GM19239 (cell line): ENCODE data around the gene PHYKPL.

Experiments
- DNase-seq: peaks from one replicate; pipeline ENCODE4 v3.0.0; 2011; ENCODE audit warnings: low spot score; ENCODE audit not compliant: insufficient read length
- FAIRE-seq: peaks from 2 replicates; lab custom pipeline; 2011; peaks lifted over from hg19 to GRCh38; lab: Jason Lieb, UNC

The PHYKPL gene

DNA sequence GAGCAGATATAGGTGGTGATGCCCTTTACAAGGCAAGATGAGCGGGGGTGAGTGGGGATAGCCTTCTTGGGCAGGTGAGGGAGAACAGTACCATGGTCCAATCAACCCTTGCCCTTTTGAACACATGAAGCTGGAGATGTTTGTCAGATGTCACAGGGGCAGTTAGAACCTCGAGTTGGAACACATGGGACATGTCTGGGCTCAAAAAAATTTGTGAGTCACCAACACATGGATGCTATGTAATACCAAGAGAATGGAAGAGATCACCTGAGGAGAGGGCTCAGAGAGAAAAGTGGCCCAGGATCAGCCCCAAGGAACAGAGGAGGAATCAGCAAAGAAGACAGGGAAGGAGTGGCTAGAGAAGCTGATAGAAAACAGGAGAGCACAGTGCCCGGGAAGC lies 4.7 kb downstream of the PHYKPL start:
- no peak for FAIRE-seq
- no peak for DNase-seq

DNA sequence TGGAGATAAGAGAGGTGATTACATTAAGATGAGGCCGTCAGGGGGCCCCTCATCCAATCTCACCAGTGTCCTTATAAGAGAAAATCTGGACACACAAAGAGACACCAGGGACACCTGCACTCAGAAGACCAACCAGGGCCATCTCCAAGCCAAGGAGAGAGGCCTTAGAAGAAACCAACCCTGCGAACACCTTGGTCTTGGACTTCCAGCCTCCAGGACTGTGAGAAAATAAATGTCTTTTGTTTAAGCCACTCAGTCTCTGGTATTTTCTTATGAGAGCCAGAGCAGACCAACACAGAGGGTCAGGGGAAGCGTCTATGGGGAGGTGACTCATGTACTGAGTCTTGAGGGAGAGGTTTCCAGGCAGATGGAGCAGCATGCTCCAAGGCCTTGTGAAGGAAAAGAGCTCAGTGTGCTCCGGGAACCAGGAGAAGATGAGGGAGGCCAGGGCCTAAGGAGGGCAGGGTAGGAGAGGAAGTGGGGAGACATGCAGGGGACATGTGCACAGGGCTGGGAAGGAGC lies 5.4 kb downstream of the PHYKPL start:
- DNase-seq, result no peak
- FAIRE-seq, result no peak

DNA sequence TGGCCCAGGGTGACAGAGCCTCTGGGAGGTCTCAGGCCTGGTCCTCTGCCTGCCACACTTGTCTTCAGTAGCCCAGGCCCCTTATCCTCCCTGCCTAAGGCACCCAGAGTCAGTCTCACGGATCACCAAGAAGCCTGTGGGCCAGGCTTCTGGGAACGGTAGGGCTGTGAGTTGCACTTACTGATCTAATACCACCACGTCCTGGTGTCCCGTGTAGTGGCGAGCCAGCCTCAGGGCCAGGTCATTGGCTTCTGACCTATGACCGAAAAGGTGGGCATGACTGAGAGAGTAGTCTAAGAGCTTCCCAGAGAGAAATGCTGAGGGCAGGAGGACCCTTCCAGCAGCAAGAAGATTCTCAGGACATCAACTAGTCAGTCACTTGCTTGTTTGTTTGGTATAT lies 7.4 kb downstream of the PHYKPL start:
- FAIRE-seq, result no peak
- no peak for DNase-seq

DNA sequence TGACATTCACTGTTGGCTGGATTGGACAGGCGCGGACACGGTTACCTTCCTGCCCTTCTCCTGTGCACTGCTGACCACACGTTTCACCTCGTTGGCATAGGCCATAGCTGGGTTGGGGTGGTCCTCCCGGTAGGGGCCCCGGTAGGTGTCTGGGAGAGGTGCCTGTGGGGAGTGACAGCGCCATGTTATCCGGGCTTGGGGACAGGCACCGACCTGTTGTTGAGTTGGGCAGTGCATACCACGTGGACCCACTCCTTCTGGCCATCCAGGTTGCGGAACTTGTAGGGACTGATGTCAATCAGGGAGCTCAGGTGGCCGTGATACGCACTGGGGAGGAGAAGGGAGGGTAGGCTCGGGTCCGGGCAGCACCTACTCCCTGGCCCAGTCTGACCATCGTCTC lies 8.2 kb downstream of the PHYKPL start:
- no peak for DNase-seq
- FAIRE-seq, result no peak

DNA sequence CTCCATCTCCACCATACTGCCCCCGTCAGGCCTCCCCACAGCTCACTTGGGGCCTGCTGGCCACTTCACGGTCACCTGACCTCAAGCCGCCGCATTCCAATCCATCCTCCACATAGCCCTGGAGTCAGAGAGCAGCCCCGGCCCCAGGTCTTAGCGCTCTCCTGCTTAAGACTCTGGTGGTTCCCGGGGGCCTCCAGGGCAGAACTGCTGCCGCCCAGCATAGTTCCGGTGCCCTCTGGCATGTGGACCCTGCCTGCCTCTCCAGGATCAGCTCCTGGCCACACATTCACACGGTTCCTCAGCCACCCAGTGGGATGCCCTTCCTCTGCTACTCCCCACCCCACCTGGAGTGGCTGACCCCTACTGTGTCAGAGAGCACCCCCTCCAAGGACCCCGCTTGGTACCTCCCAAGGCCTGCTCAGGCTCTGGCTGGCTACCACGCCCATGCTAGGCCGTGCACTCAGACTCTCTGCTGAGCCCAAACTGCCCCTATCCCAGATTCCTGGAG lies 8.7 kb downstream of the PHYKPL start:
- DNase-seq (no peak), FAIRE-seq (no peak)

DNA sequence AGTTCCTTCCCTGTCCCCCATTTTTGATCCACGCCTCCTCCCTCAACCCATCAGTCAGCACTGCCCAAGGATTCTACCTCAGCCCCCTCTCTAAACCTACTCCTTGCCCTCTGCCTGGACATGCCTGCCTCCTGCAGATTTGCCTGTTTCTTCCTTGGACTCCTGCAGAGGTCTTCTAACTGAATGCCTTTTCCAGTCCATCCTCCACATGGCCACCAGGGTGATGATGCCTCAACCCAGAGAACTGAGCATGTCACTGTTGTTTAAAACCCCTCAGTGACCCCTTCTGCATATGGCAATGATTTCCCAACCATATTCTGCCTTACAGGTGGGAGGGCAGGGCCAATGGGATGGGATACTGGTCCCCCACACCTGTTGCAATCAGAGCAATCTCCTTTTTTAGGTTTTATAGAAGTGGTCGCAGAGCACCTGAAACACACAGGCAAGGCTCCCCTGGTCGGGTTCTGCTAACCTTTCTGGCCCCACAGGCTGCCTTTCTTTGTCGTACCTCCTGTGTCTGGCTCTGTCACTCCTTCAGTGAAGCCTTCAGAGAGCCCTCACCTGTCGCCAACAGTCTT lies 9.3 kb downstream of the PHYKPL start:
- DNase-seq (no peak), FAIRE-seq (no peak)

DNA sequence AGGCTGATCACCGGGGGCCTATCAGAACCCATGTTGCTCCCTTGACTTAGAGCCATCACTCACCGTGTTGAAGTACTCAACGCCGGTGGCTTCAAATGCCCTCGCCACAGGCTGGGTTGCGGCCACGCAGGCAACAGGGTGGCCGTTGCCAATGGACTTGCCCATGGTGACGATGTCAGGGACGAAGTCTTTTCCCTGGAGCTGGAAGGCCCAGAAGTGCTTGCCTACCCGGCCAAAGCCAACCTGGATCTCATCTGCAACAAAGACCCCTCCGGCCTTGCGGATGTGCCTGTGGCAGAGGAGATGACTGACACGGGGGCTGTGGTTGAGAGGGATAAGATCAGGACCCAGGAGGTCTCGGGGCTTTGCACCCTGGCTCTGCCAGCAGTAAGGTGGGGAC lies 10.3 kb downstream of the PHYKPL start:
- DNase-seq (no peak), FAIRE-seq (no peak)

DNA sequence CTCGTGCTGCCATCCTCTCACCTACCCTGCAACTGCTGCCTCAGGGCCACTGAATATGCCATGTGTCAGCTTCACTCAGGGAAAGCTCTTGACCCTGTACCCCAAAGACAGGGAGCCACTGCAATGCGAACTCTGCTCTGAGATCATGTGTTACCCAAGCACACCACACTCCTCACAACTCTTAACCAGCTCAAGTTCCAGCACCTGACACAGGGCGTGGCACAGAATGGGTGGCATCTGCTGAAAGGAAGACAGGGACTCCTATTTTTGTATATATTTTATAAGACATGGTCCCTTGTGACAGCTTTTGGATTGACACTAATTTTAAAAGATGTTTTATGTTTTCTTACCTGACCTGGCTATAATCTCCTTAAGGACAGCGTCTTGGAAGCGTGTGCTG lies 10.7 kb downstream of the PHYKPL start:
- FAIRE-seq (no peak), DNase-seq (no peak)

DNA sequence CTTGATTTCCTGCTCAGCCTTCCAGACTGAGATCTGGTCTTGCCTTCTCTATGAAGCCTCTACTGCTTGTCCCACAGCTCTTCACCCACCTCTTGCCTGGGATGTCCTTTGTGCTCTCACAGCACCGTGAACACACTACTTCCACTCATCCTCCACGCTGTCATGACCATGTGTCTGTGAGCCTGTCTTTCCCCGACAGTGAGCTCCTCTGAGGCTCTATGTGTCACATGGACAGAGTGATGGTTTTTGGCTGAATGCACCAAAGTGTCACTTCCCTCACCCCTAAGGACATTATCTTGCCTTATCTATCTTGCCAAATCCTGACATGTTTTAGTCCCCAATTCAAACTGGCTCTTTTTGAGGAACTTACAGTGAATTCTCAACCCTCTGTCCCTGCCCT lies 11.3 kb downstream of the PHYKPL start:
- no peak for FAIRE-seq
- no peak for DNase-seq

DNA sequence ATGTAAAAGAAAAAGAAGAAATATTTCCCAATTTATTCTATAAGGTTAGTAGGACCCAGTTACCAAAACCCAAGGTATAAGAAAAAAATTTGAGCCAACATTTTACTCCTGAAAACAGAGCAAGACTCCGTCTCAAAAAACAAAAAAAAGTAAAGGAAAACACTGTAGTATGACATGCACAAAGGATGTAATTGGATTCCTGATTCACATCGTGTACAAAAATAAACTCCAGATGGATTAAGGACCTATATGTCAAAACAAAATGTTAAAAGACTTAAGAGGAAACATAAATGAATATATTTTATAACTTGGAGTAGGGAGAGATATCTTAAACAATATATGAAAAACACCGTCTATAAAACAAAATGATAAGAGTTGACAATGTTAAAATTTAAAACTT lies 13.8 kb downstream of the PHYKPL start:
- no peak for DNase-seq
- FAIRE-seq, result no peak

DNA sequence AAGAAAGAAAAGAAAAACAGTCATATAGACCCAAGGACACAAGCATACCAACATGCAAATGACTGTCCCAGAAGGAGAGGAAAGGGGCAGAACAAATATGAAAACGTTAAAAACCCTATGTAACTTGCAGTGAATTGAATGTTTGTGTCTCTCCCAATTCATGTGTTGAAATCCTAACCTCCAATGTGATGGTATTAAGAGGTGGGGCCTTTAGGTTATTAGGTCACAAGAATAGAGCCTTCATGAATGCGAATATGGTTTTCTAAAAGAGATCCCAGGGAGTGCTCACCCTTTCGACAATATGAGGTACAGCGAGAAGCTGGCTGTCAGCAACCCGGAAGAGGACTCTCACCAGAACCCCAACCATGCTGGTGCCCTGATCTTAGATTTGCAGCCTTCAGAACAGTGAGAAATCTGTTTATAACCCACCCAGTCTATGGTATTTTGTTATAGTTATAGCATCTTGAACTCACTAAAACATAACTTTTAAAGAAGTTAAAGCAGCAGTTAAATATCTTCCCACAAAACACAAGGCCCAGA lies 14.3 kb downstream of the PHYKPL start:
- DNase-seq (no peak), FAIRE-seq (no peak)

DNA sequence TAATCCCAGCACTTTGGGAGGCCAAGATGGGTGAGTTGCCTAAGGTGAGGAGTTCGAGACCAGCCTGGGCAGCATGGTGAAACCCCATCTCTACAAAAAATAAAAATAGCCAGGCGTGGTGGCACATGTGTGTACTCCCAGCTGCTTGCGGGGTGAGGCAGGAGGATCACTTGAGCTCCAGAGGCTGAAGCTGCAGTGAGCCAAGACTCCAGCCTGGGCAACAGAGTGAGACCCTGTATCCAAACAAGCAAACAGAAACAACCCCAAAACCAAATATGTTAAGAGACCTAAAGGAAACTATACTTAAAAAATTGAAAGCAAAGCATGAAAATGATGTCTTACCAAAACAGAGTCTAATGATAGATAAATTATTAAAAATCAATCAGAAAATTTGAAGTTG lies 15.8 kb downstream of the PHYKPL start:
- no peak for FAIRE-seq
- no peak for DNase-seq

DNA sequence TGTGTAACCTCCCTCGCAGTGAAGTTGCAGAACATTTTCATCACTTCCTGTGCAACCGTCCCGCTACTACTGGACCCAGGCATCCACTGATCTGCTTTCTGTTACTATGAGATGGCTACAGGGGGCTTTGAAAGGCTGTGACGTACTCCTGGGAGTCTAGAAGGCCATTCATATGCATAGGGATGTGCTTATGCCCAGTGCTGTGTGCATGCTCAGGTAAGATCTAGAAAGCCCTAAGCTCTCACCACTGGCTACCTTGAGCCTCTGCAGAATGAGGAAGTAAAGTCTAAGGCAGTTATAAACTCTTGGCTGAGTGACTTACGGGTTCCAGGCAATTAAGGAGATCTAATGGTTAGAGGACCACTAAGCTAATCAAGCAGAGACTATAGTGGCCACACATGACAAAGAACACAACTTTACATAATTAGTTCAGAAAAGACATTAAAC lies 16.5 kb downstream of the PHYKPL start:
- FAIRE-seq (no peak), DNase-seq (no peak)

DNA sequence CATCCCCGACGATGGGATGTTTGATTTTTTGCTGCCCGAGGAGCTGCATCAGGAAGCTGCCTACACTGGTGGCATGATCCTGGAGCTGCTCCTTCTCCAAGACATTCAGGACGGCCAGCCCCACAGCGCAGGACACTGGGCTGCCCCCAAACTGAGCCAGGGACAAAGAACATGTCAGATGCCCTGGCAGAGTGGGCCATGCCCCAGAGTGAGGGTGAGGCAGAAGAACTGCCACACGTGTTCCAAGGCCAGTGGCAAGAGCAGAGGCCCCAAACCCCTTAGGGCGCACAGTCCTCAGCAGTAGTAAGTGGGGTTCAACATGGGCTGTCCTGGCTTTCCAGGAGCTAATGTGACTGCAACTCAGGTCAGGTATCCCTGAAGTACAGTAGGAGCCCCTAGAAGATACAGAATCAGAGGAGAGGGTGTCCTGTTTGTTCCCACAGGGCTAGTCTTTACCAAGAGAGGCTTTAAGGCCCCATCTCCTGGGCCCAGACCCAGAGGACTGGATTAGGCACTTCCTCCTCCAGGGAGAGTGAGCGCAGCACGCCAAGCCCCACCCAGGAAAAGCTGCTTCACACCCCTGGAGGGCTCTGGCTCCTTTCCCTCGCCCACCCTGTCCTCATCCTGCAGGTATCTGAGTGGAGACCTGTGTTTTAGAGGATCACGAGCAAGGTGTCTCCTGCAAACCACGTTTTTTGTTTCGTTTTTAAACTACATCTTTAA lies 17.2 kb downstream of the PHYKPL start:
- FAIRE-seq (no peak), DNase-seq (no peak)

DNA sequence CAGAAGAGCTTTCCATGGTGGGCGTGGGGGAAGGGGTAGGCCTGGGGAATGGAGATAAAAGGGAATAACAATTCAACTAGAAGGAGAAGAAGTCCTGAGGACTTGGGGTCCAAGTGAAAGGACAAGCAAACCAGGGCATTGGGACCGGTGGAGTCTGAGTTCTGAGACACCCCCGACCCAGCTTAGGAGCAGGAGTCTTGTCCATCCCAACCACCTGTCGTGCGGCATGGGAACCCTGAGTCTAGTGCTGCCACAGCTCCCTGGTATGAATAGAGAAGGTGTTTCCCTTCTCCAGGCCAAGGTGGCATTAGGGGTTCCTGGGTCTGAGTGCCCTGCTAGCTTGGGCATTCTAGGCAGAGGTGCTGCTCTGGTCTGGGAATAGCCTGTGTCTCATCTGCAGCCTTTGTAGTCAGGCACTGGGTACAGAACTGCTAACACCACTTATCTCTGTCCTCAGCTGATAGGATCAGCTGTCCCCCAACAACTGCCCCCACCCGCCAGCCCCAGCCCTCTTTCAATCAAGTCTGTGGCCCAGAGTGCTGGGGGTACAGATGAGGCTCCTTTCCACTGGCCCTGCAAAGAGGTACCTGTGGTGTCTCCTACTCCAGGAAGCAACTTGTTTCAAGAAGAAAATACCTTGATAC lies 18.3 kb downstream of the PHYKPL start:
- no peak for DNase-seq
- no peak for FAIRE-seq

DNA sequence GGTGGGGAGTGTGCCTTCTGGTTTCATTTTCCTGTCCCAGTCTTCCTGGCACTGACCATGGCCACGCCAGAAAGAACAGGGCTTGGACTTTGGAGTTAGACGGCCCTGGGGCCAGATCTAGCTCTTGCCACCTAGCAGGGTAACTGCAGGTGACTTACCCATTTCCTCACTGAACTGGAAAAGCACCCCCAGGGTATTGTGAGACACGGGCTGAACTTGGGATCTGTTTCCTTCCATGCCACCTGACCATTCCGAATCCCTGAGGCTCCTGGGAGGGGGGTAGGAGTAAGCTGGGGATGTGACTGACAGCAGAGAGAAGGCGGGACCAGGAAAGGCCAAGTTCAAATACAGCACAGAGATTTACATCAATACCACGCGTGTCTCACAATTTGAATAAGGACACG lies 18.9 kb downstream of the PHYKPL start:
- FAIRE-seq, result no peak
- no peak for DNase-seq

DNA sequence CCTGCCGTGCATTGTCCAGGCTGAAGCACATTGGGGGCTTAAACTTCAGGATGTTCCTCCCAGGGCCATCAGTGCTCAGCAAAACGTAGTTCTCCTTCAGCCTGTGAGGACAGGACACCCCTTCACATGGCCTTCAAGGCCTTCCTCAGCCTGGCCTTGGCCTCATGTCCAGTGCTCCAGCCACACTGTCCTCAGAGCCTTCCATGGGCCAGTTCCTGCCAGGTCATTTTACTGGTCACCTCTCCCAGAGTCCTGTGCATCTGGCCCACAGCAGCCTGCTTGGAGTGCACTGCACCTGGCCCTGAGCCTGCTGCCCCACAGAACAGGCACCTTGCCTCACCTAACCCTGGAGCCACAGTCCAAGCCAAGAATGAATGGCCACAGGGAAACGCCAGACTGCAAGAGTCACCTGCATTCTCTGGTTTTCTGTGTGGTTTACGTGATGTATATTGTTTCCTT lies 19.6 kb downstream of the PHYKPL start:
- FAIRE-seq, result no peak

DNA sequence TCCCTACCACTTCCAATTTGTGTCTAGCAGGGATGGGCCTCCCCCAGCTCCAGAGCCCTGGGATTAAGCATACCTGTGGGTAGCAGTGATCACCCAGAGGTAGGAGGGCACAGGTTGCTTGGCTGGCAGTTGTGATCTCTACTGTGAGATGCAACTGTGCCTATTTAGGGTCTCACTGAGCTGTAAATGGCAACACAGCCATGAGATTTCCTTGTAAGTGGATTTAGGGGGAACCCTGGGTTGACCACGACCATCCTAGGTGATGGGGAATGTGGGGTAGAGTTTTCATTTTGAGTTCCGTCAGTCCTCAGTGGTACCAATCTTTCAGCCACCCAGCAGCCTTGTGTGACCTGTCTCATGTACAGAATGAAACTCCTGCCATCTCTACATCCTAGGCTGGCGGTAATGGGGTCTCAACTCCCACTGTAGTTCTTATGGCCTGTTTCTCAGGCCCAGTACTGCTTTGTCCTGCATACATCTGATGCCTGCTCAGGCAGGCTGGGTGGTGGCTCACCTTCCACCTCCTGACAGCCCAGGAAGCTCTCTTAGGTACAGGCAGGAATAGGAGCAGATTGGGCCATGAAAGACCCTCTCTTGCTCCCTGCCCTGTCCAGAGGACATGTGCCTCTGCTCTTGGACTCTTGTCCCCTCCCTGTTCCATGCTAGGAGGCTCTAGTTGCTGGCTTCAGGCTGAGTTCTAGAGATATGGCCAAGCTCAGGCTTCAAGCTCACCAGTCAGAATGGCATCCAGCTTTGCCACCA lies 20.2 kb downstream of the PHYKPL start:
- FAIRE-seq (no peak), DNase-seq (no peak)

More for the DNA sequence above, 19.6 kb downstream of the PHYKPL start:
- DNase-seq, result no peak

DNA sequence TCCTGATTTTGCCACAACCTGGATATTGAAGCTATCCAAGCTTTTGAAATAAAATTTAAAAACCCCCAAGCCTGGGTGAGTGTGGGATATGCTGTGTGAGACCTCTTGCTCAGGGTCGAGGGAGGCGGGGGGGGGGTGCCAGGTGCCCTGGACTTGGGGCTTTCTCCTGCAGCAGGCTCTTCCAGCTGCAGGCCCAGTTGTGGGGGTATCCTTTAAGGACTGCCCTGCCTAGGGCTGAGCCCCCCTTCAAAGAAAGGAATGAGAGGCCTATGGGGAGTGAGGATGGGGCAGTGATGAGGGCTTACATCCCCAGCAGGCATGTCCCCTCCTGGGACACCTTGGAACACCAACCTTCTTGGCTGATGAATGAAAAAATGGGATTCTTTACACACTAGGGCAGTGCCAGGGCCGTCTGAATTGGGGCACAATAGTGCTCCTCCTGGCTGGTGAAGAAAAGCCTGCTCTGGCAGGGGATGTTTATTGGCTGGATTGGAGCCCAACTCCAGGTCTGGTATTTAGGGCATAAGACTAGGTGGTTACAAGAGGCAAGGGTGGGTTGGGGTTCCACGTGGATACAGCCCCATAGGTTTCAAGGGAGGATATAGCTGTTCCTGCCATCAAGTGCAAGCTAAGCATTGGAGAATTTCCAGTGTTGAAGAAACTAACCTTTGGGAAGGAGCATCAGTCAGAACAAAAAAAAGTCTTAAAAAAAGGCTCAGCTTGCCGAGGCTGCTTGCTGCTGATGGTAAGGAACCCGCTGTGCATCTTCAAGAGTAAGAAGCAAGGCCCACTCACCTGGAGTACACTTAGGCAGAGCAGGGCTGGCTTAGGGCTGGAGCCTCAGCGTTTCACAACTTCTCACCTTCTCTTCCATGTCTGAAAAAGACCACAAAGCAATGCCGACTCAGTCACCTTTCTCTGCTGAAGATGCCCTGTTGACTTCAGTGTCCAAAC lies 21.2 kb downstream of the PHYKPL start:
- FAIRE-seq (no peak), DNase-seq (no peak)
